ENCODE data around the gene FOXP1.

FOXP1 gene

GRCh38 chr3:71491154-71491752 is 92.3 kb downstream of the FOXP1 start:
- no peak overlapping the region for H3K27ac ChIP-seq (ENCODE audit: low read depth, low read length)
- H3K4me1 ChIP-seq (ENCODE audit: control insufficient read depth in 1 of 2, insufficient read depth in 2 of 2, low read length in 2 of 2): peaks cover 5 to 6% of the 10 kb centered on the region in 2 donors
- H3K9me3 ChIP-seq (ENCODE audit: control insufficient read depth in 1 of 2, low read length in 2 of 2): peaks cover 0 to 7% of the 10 kb centered on the region in 2 donors
- H3K4me3 ChIP-seq (ENCODE audit: low read depth in 1 of 2, low read length in 2 of 2): no peak overlapping the region
- no peaks in the 10 kb centered on the region for H3K27me3 ChIP-seq (ENCODE audit: control insufficient read depth in 1 of 2, insufficient read depth in 2 of 2, low read length in 2 of 2)
- H3K36me3 ChIP-seq (ENCODE audit: control insufficient read depth in 1 of 2, insufficient read depth in 2 of 2, low read length in 2 of 2): peaks cover 10 to 22% of the 10 kb centered on the region in 2 donors
- H3K9ac ChIP-seq (ENCODE audit: low read depth in 1 of 2, low read length in 2 of 2): no peak overlapping the region

GRCh38 chr3:71490692-71491091 is 92.8 kb downstream of the FOXP1 start:
- peaks cover 10 to 22% of the 10 kb centered on the region in 2 donors for H3K36me3 ChIP-seq (ENCODE audit: control insufficient read depth in 1 of 2, insufficient read depth in 2 of 2, low read length in 2 of 2)
- no peak overlapping the region for H3K4me3 ChIP-seq (ENCODE audit: low read depth in 1 of 2, low read length in 2 of 2)
- H3K4me1 ChIP-seq (ENCODE audit: control insufficient read depth in 1 of 2, insufficient read depth in 2 of 2, low read length in 2 of 2): peaks cover 0 to 2% of the 10 kb centered on the region in 2 donors
- peaks cover 0 to 7% of the 10 kb centered on the region in 2 donors for H3K9me3 ChIP-seq (ENCODE audit: control insufficient read depth in 1 of 2, low read length in 2 of 2)
- no peak overlapping the region for H3K9ac ChIP-seq (ENCODE audit: low read depth in 1 of 2, low read length in 2 of 2)
- H3K27me3 ChIP-seq (ENCODE audit: control insufficient read depth in 1 of 2, insufficient read depth in 2 of 2, low read length in 2 of 2): no peaks in the 10 kb centered on the region
- H3K27ac ChIP-seq (ENCODE audit: low read depth, low read length): no peak overlapping the region

- Histone ChIP-seq H3K9me3 (ENCODE audit: control insufficient read depth in 1 of 2, low read length in 2 of 2) (peaks cover 0 to 7% of the 10 kb centered on the region in 2 donors), H3K4me1 (ENCODE audit: control insufficient read depth in 1 of 2, insufficient read depth in 2 of 2, low read length in 2 of 2) (no peaks in the 10 kb centered on the region), H3K9ac (ENCODE audit: low read depth in 1 of 2, low read length in 2 of 2) (no peak overlapping the region), H3K36me3 (ENCODE audit: control insufficient read depth in 1 of 2, insufficient read depth in 2 of 2, low read length in 2 of 2) (peaks cover 10 to 22% of the 10 kb centered on the region in 2 donors), H3K4me3 (ENCODE audit: low read depth in 1 of 2, low read length in 2 of 2) (no peak overlapping the region), H3K27ac (ENCODE audit: low read depth, low read length) (no peak overlapping the region), H3K27me3 (ENCODE audit: control insufficient read depth in 1 of 2, insufficient read depth in 2 of 2, low read length in 2 of 2) (no peaks in the 10 kb centered on the region)
Observed at GRCh38 chr3:71489315-71489761, 94.2 kb downstream of the FOXP1 start.

GRCh38 chr3:71488882-71489281 is 94.6 kb downstream of the FOXP1 start:
- Histone ChIP-seq H3K27ac (ENCODE audit: low read depth, low read length) (no peak overlapping the region), H3K9me3 (ENCODE audit: control insufficient read depth in 1 of 2, low read length in 2 of 2) (peaks cover 0 to 7% of the 10 kb centered on the region in 2 donors), H3K4me1 (ENCODE audit: control insufficient read depth in 1 of 2, insufficient read depth in 2 of 2, low read length in 2 of 2) (no peaks in the 10 kb centered on the region), H3K9ac (ENCODE audit: low read depth in 1 of 2, low read length in 2 of 2) (no peak overlapping the region), H3K27me3 (ENCODE audit: control insufficient read depth in 1 of 2, insufficient read depth in 2 of 2, low read length in 2 of 2) (no peaks in the 10 kb centered on the region), H3K36me3 (ENCODE audit: control insufficient read depth in 1 of 2, insufficient read depth in 2 of 2, low read length in 2 of 2) (peaks cover 10 to 22% of the 10 kb centered on the region in 2 donors), H3K4me3 (ENCODE audit: low read depth in 1 of 2, low read length in 2 of 2) (no peak overlapping the region)

- no peaks in the 10 kb centered on the region for H3K27me3 ChIP-seq (ENCODE audit: control insufficient read depth in 1 of 2, insufficient read depth in 2 of 2, low read length in 2 of 2)
- H3K36me3 ChIP-seq (ENCODE audit: control insufficient read depth in 1 of 2, insufficient read depth in 2 of 2, low read length in 2 of 2): peaks cover 10 to 22% of the 10 kb centered on the region in 2 donors
- H3K4me1 ChIP-seq (ENCODE audit: control insufficient read depth in 1 of 2, insufficient read depth in 2 of 2, low read length in 2 of 2): no peaks in the 10 kb centered on the region
- H3K4me3 ChIP-seq (ENCODE audit: low read depth in 1 of 2, low read length in 2 of 2): no peak overlapping the region
- no peak overlapping the region for H3K9ac ChIP-seq (ENCODE audit: low read depth in 1 of 2, low read length in 2 of 2)
- no peak overlapping the region for H3K27ac ChIP-seq (ENCODE audit: low read depth, low read length)
- H3K9me3 ChIP-seq (ENCODE audit: control insufficient read depth in 1 of 2, low read length in 2 of 2): peaks cover 0 to 7% of the 10 kb centered on the region in 2 donors
Observed at GRCh38 chr3:71488391-71488809, 95.1 kb downstream of the FOXP1 start.

GRCh38 chr3:71487418-71487817 is 96.1 kb downstream of the FOXP1 start:
- Histone ChIP-seq H3K9me3 (ENCODE audit: control insufficient read depth in 1 of 2, low read length in 2 of 2) (peaks cover 0 to 7% of the 10 kb centered on the region in 2 donors), H3K4me3 (ENCODE audit: low read depth in 1 of 2, low read length in 2 of 2) (no peak overlapping the region), H3K27ac (ENCODE audit: low read depth, low read length) (no peak overlapping the region), H3K27me3 (ENCODE audit: control insufficient read depth in 1 of 2, insufficient read depth in 2 of 2, low read length in 2 of 2) (no peaks in the 10 kb centered on the region), H3K9ac (ENCODE audit: low read depth in 1 of 2, low read length in 2 of 2) (no peak overlapping the region), H3K36me3 (ENCODE audit: control insufficient read depth in 1 of 2, insufficient read depth in 2 of 2, low read length in 2 of 2) (peaks cover 5 to 17% of the 10 kb centered on the region in 2 donors), H3K4me1 (ENCODE audit: control insufficient read depth in 1 of 2, insufficient read depth in 2 of 2, low read length in 2 of 2) (no peaks in the 10 kb centered on the region)

- Histone ChIP-seq H3K9ac (ENCODE audit: low read depth in 1 of 2, low read length in 2 of 2) (no peak overlapping the region), H3K36me3 (ENCODE audit: control insufficient read depth in 1 of 2, insufficient read depth in 2 of 2, low read length in 2 of 2) (peaks cover 5 to 11% of the 10 kb centered on the region in 2 donors), H3K4me1 (ENCODE audit: control insufficient read depth in 1 of 2, insufficient read depth in 2 of 2, low read length in 2 of 2) (no peaks in the 10 kb centered on the region), H3K4me3 (ENCODE audit: low read depth in 1 of 2, low read length in 2 of 2) (no peak overlapping the region), H3K27me3 (ENCODE audit: control insufficient read depth in 1 of 2, insufficient read depth in 2 of 2, low read length in 2 of 2) (no peaks in the 10 kb centered on the region), H3K9me3 (ENCODE audit: control insufficient read depth in 1 of 2, low read length in 2 of 2) (peaks cover 0 to 7% of the 10 kb centered on the region in 2 donors), H3K27ac (ENCODE audit: low read depth, low read length) (no peak overlapping the region)
Observed at GRCh38 chr3:71486831-71487230, 96.7 kb downstream of the FOXP1 start.

- H3K9ac ChIP-seq (ENCODE audit: low read depth in 1 of 2, low read length in 2 of 2): no peak overlapping the region
- no peak overlapping the region for H3K4me3 ChIP-seq (ENCODE audit: low read depth in 1 of 2, low read length in 2 of 2)
- peaks cover 0 to 5% of the 10 kb centered on the region in 2 donors for H3K36me3 ChIP-seq (ENCODE audit: control insufficient read depth in 1 of 2, insufficient read depth in 2 of 2, low read length in 2 of 2)
- no peaks in the 10 kb centered on the region for H3K27me3 ChIP-seq (ENCODE audit: control insufficient read depth in 1 of 2, insufficient read depth in 2 of 2, low read length in 2 of 2)
- no peaks in the 10 kb centered on the region for H3K9me3 ChIP-seq (ENCODE audit: control insufficient read depth in 1 of 2, low read length in 2 of 2)
- H3K27ac ChIP-seq (ENCODE audit: low read depth, low read length): no peak overlapping the region
- H3K4me1 ChIP-seq (ENCODE audit: control insufficient read depth in 1 of 2, insufficient read depth in 2 of 2, low read length in 2 of 2): no peaks in the 10 kb centered on the region
Observed at GRCh38 chr3:71485896-71486295, 97.6 kb downstream of the FOXP1 start.

- H3K36me3 ChIP-seq (ENCODE audit: control insufficient read depth in 1 of 2, insufficient read depth in 2 of 2, low read length in 2 of 2): peaks cover 0 to 4% of the 10 kb centered on the region in 2 donors
- H3K9ac ChIP-seq (ENCODE audit: low read depth in 1 of 2, low read length in 2 of 2): no peak overlapping the region
- H3K4me1 ChIP-seq (ENCODE audit: control insufficient read depth in 1 of 2, insufficient read depth in 2 of 2, low read length in 2 of 2): no peaks in the 10 kb centered on the region
Observed at GRCh38 chr3:71484452-71484851, 99.1 kb downstream of the FOXP1 start.

GRCh38 chr3:71484047-71484446 is 99.5 kb downstream of the FOXP1 start:
- H3K9ac ChIP-seq (ENCODE audit: low read depth in 1 of 2, low read length in 2 of 2): no peak overlapping the region

More at GRCh38 chr3:71484452-71484851, 99.1 kb downstream of the FOXP1 start:
- Histone ChIP-seq H3K4me3 (ENCODE audit: low read depth in 1 of 2, low read length in 2 of 2) (no peak overlapping the region), H3K27me3 (ENCODE audit: control insufficient read depth in 1 of 2, insufficient read depth in 2 of 2, low read length in 2 of 2) (no peaks in the 10 kb centered on the region), H3K27ac (ENCODE audit: low read depth, low read length) (no peak overlapping the region), H3K9me3 (ENCODE audit: control insufficient read depth in 1 of 2, low read length in 2 of 2) (no peaks in the 10 kb centered on the region)

More at GRCh38 chr3:71484047-71484446, 99.5 kb downstream of the FOXP1 start:
- Histone ChIP-seq H3K4me1 (ENCODE audit: control insufficient read depth in 1 of 2, insufficient read depth in 2 of 2, low read length in 2 of 2) (no peaks in the 10 kb centered on the region), H3K36me3 (ENCODE audit: control insufficient read depth in 1 of 2, insufficient read depth in 2 of 2, low read length in 2 of 2) (no peaks in the 10 kb centered on the region), H3K27me3 (ENCODE audit: control insufficient read depth in 1 of 2, insufficient read depth in 2 of 2, low read length in 2 of 2) (no peaks in the 10 kb centered on the region), H3K9me3 (ENCODE audit: control insufficient read depth in 1 of 2, low read length in 2 of 2) (no peaks in the 10 kb centered on the region), H3K4me3 (ENCODE audit: low read depth in 1 of 2, low read length in 2 of 2) (no peak overlapping the region), H3K27ac (ENCODE audit: low read depth, low read length) (no peak overlapping the region)

All from duodenal mucosa (tissue), 2 donors.